ENCODE measurements around the gene EPAS1. TPM values are rescaled to one million over a fixed set of nuclear protein-coding genes. Genes with fewer than 3 reads are reported as not detected.

The EPAS1 gene
- total and polyA plus RNA-seq, 2 of the 13 experiments (the other 11 are each of a cell fraction or from before 2014, with no cell fraction given) = 47.1 to 182 TPM

DNA sequence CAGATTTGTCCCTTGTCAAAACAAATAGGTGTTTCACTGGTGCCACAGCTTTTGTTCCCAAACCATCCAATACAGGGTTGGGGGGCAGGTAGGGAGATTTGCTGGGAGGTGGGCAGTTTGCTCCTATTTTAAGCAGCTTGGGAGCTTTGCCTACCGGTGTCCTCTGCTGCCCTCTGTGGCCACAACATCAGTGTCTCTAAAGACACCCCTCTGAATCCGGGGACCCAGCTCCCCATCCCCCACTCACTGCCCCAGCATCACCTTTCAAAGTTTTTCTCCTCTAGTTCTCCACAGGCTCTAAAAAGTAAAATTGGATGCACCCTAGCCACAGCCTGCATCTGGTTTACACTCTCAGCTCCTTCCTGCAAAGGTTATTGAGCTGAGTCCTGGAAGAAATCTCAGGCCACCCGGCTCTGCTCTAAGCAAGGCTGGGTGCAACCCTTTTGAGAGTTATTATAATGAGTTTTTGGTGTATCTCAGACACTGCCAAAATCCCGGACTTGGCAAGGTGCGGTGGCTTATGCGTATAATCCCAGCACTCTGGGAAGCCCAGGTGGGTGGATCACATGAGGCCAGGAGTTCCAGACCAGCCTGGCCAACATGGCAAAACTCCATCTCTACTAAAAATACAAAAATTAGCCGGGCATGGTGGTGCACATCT, 2.9 kb upstream of the EPAS1 start:
- DNase-seq (ENCODE audit: low spot score) (no peak), ATAC-seq (no peak), FAIRE-seq (no peak)
- ChIA-PET CTCF (ENCODE audit: low intra/inter-chr PET ratio, low total read pairs) (interaction anchor here (1.1 to 2.2 kb wide), 3 partner anchors 70 to 231 kb away, joined by 3 to 10 read pairs (median 6); no protein-coding TSS in a partner anchor), POLR2A (interaction anchor here (1.0 to 1.6 kb wide), 6 partner anchors 13 to 232 kb away, joined by 3 to 4 read pairs (median 3); no protein-coding TSS in a partner anchor)
- Histone ChIP-seq H3K9ac (ENCODE audit: insufficient read depth, low read depth, low read length) (no peak overlapping the region), H3K4me2 (ENCODE audit: low read depth, low read length) (no peak overlapping the region), H3K4me3 (replicated peaks in 1 of 3; ENCODE audit: insufficient read depth in 1 of 3, low read depth in 2 of 3, low read length in 3 of 3) (no peak overlapping the region), H3K79me2 (ENCODE audit: insufficient read depth, low read length) (peaks cover 17% of the 10 kb centered on the region), H3K27me3 (ENCODE audit: control insufficient read depth in 1 of 2, insufficient read depth in 2 of 2, low read length in 2 of 2) (peaks cover 0 to 22% of the 10 kb centered on the region in 2 experiments; a peak in 2 of 5 replicates), H3K9me3 (ENCODE audit: low read length) (no peaks in the 10 kb centered on the region), H3K36me3 (replicated peaks in 1 of 2; ENCODE audit: control insufficient read depth in 1 of 2, insufficient read depth in 2 of 2, low read length in 2 of 2) (no peaks in the 10 kb centered on the region), H2AFZ (ENCODE audit: low read length) (no peak overlapping the region), H3K27ac (ENCODE audit: extremely low read length, insufficient read depth, low read length) (no peak overlapping the region), H4K20me1 (ENCODE audit: insufficient read depth, low read length) (peaks cover 4% of the 10 kb centered on the region; the same call in 1 of the 2 replicates), H3K4me1 (ENCODE audit: insufficient read depth, low read length) (peaks cover 16% of the 10 kb centered on the region)
- in situ Hi-C loops (cut with HindIII; ENCODE audit: extremely low pct_ligation_motif_present, low pct_unique_long_range_greater_than_20kb) = no loop called here
- intact Hi-C loops (cut with micrococcal nuclease; ENCODE audit: unreplicated experiment) = loop anchor here (1.0 to 2.0 kb wide), 2 partner anchors 231 to 644 kb away; partner anchors contain the start of gene PRKCE
- BruUV-seq (replicated peaks) = no TSS peak
- WGBS (ENCODE audit: low lambda C conversion rate) = 40% methylated on average over 7 of the region's 7 CpGs
- TF ChIP-seq HDAC2 (CRISPR knock-in tag; IDR thresholded peaks at IDR 0.05) = no peak
- TF ChIP-seq, protein P1, sequence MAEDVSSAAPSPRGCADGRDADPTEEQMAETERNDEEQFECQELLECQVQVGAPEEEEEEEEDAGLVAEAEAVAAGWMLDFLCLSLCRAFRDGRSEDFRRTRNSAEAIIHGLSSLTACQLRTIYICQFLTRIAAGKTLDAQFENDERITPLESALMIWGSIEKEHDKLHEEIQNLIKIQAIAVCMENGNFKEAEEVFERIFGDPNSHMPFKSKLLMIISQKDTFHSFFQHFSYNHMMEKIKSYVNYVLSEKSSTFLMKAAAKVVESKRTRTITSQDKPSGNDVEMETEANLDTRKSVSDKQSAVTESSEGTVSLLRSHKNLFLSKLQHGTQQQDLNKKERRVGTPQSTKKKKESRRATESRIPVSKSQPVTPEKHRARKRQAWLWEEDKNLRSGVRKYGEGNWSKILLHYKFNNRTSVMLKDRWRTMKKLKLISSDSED (CRISPR knock-in tag; IDR thresholded peaks at IDR 0.05) = no peak
- no peak for TF ChIP-seq ZNF552 (CRISPR knock-in tag; IDR thresholded peaks at IDR 0.05; ENCODE audit: borderline replicate concordance)
- TF ChIP-seq, protein P2, sequence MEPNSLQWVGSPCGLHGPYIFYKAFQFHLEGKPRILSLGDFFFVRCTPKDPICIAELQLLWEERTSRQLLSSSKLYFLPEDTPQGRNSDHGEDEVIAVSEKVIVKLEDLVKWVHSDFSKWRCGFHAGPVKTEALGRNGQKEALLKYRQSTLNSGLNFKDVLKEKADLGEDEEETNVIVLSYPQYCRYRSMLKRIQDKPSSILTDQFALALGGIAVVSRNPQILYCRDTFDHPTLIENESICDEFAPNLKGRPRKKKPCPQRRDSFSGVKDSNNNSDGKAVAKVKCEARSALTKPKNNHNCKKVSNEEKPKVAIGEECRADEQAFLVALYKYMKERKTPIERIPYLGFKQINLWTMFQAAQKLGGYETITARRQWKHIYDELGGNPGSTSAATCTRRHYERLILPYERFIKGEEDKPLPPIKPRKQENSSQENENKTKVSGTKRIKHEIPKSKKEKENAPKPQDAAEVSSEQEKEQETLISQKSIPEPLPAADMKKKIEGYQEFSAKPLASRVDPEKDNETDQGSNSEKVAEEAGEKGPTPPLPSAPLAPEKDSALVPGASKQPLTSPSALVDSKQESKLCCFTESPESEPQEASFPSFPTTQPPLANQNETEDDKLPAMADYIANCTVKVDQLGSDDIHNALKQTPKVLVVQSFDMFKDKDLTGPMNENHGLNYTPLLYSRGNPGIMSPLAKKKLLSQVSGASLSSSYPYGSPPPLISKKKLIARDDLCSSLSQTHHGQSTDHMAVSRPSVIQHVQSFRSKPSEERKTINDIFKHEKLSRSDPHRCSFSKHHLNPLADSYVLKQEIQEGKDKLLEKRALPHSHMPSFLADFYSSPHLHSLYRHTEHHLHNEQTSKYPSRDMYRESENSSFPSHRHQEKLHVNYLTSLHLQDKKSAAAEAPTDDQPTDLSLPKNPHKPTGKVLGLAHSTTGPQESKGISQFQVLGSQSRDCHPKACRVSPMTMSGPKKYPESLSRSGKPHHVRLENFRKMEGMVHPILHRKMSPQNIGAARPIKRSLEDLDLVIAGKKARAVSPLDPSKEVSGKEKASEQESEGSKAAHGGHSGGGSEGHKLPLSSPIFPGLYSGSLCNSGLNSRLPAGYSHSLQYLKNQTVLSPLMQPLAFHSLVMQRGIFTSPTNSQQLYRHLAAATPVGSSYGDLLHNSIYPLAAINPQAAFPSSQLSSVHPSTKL (CRISPR knock-in tag; IDR thresholded peaks at IDR 0.05) = peak; percentile 33; the same call in 1 of the 2 replicates
- no peak for TF ChIP-seq CAMTA2 (CRISPR knock-in tag; IDR thresholded peaks at IDR 0.05; ENCODE audit: borderline replicate concordance)
- TF ChIP-seq, protein P3, sequence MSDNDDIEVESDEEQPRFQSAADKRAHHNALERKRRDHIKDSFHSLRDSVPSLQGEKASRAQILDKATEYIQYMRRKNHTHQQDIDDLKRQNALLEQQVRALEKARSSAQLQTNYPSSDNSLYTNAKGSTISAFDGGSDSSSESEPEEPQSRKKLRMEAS (IDR thresholded peaks at IDR 0.05) = no peak
- TF ChIP-seq, protein P4, sequence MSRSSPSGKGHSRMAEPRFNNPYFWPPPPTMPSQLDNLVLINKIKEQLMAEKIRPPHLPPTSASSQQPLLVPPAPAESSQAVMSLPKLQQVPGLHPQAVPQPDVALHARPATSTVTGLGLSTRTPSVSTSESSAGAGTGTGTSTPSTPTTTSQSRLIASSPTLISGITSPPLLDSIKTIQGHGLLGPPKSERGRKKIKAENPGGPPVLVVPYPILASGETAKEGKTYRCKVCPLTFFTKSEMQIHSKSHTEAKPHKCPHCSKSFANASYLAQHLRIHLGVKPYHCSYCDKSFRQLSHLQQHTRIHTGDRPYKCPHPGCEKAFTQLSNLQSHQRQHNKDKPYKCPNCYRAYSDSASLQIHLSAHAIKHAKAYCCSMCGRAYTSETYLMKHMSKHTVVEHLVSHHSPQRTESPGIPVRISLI (CRISPR knock-in tag; IDR thresholded peaks at IDR 0.05; ENCODE audit: borderline replicate concordance) = no peak
- TF ChIP-seq HOXA3 (CRISPR knock-in tag; IDR thresholded peaks at IDR 0.05) = no peak
- TF ChIP-seq SATB2 (CRISPR knock-in tag; IDR thresholded peaks at IDR 0.05) = no peak
- TF ChIP-seq TBL1XR1 (IDR thresholded peaks at IDR 0.05; ENCODE audit: borderline replicate concordance, low read length, partially characterized antibody) = no peak
